Measurements from ENCODE around the gene TMEM63C.

- TF ChIP-seq CTCF (IDR thresholded peaks at IDR 0.05) (peak in 2 of 4 experiments; percentile 21 to 24), POLR2A (IDR thresholded peaks at IDR 0.05) (no peak)
These were observed 40.2 kb upstream of the TMEM63C start, which contains the start of gene ZDHHC22 for GRCh38 chr14:77141214-77142004.
